GM12891 (cell line): Measurements from ENCODE around the gene GPR153.

Experiments used
- PAX5 ChIP-seq: IDR thresholded peaks from 2 replicates; pipeline ENCODE4 v1.6.1; 2011; ENCODE audit warnings: low read length, moderate library complexity, mild to moderate bottlenecking; ENCODE audit not compliant: insufficient read depth, severe bottlenecking
- POLR2A ChIP-seq: IDR thresholded peaks from 2 replicates; pipeline ENCODE4 v1.6.1; 2011; ENCODE audit warnings: low read depth, low read length, control low read depth
- POLR2AphosphoS5 ChIP-seq: IDR thresholded peaks from 2 replicates; pipeline ENCODE4 v1.6.1; 2011; ENCODE audit warnings: low read depth, low read length, control low read depth
- POU2F2 ChIP-seq: IDR thresholded peaks from 2 replicates; pipeline ENCODE4 v1.6.1; 2011; ENCODE audit warnings: low read depth, mild to moderate bottlenecking, control low read depth, low read length, moderate library complexity
- SPI1 ChIP-seq: IDR thresholded peaks from 2 replicates; pipeline ENCODE4 v1.6.1; 2011; ENCODE audit warnings: low read depth, low read length, control low read depth
- TAF1 ChIP-seq: IDR thresholded peaks from 2 replicates; pipeline ENCODE4 v1.6.1; 2011; ENCODE audit warnings: low read depth, low read length, control low read depth

GRCh38 chr1:6294080-6294889 is 33.4 kb upstream of the GPR153 start:
- no peak for TF ChIP-seq POU2F2
- TF ChIP-seq POLR2A = no peak
- no peak for TF ChIP-seq POLR2AphosphoS5
- no peak for TF ChIP-seq SPI1
- TF ChIP-seq TAF1 = no peak
- TF ChIP-seq PAX5 = no peak
